ENCODE measurements around the gene FGD5.

GRCh38 chr3:14793858-14794234 lies 24.9 kb upstream of the FGD5 start:
- no peak for TF ChIP-seq CTCF (IDR thresholded peaks at IDR 0.05)
- no peak for TF ChIP-seq POLR2A (IDR thresholded peaks at IDR 0.05)
- TF ChIP-seq POLR2AphosphoS5 (IDR thresholded peaks at IDR 0.05) = no peak
